Heart left ventricle (tissue), 16 donors: ENCODE results near the gene CCDC30. TPM values are rescaled to one million over a fixed set of nuclear protein-coding genes. Genes with fewer than 3 reads are reported as not detected.

Source experiments
- ATAC-seq, 4 donors: fragments of 200-7000 bp; cut with Tn5 transposase; one replicate each; pipeline ENCODE4 v1.9.1; 2020 to 2022; ENCODE audit warnings: moderate library complexity in 4 of 4, mild to moderate bottlenecking in 3 of 4, moderate number of reproducible peaks in 1 of 4
- DNase-seq, 5 donors: peaks; one replicate each; pipeline ENCODE4 v3.0.0-alpha.2; 2020
- H3K27ac ChIP-seq, 12 donors: fragments of 200-600 bp; sonication (generic) in 4 of 12; one replicate each; pipeline versions ENCODE4 v1.5.0 to v1.8.0; 2016 to 2022; ENCODE audit warnings: mild to moderate bottlenecking in 2 of 12
- H3K27me3 ChIP-seq, 9 donors: fragments of 200-600 bp; sonication (generic) in 2 of 9; one replicate each; pipeline versions ENCODE4 v1.5.1 to v1.8.0; 2016 to 2022; ENCODE audit warnings: mild to moderate bottlenecking in 3 of 9
- H3K36me3 ChIP-seq, 9 donors: fragments of 200-600 bp; sonication (generic) in 2 of 9; one replicate each; pipeline versions ENCODE4 v1.5.0 to v1.8.0; 2018 to 2022; ENCODE audit warnings: mild to moderate bottlenecking in 2 of 9
- H3K4me1 ChIP-seq, 12 donors: fragments of 200-600 bp; sonication (generic) in 4 of 12; one replicate each; pipeline versions ENCODE4 v1.5.0 to v1.8.0; 2016 to 2022; ENCODE audit warnings: mild to moderate bottlenecking in 3 of 12
- H3K4me3 ChIP-seq, 12 donors: fragments of 200-600 bp; sonication (generic) in 4 of 12; one replicate each; pipeline versions ENCODE4 v1.5.0 to v1.8.0; 2017 to 2022; ENCODE audit warnings: mild to moderate bottlenecking in 9 of 12, moderate library complexity in 4 of 12
- H3K9me3 ChIP-seq, 12 donors: fragments of 200-600 bp; sonication (generic) in 4 of 12; one replicate each; pipeline versions ENCODE4 v1.5.0 to v1.8.0; 2016 to 2022; ENCODE audit warnings: mild to moderate bottlenecking in 1 of 12
- CTCF ChIP-seq, 12 donors: fragments of 200-600 bp; sonication (generic) in 4 of 12; IDR thresholded peaks; one replicate each; pipeline versions ENCODE4 v1.5.0 to v1.8.0; 2018 to 2022; ENCODE audit warnings: antibody characterized with exemption in 12 of 12, mild to moderate bottlenecking in 5 of 12
- POLR2A ChIP-seq, 2 donors: fragments of 450-650 bp; IDR thresholded peaks; one replicate each; pipeline ENCODE4 v1.6.1; 2017; ENCODE audit warnings: antibody characterized with exemption in 2 of 2, mild to moderate bottlenecking in 2 of 2, moderate library complexity in 2 of 2
- WGBS, 4 donors: extraction: QIAGEN DNeasy Blood & Tissue Kit in 2 of 4; methylation state at CpG; one replicate each; pipeline versions ENCODE4 v1.1.5 to v1.1.7; 2013 to 2018; 5-methylcytosine and 5-hydroxymethylcytosine counted together
- intact Hi-C, 10 donors: fragments of 100-400 bp; cut with DNase I; formaldehyde crosslinking; loops; one replicate each; pipeline versions ENCODE4 v1.11.1 to v1.14.2; 2022
- polyA plus RNA-seq, 2 donors: library from polyadenylated mRNA; stranded (reverse); fragments of 200-250 nt; gene quantifications; one replicate each; pipeline ENCODE4 v1.2.3, GENCODE V29; 2013
- total RNA-seq, 9 donors: library from RNA; depleted of rRNA in 2 of 9; stranded (reverse); fragments of >200 nt in 2 of 9; fragmentation: NEBNext Ultra II Directional in 3 of 9; extraction: Animal tissue kit (Norgen Biotek cat#: 25700) in 3 of 9; gene quantifications; one replicate each; pipeline versions ENCODE4 v1.1.0 to v1.2.4, GENCODE V29; 2016 to 2023
- donor health status: ischemic (EF 13 %, LVEDD 7.1; RV severe dilation, severe dysfunction).
- donor health status: healthy with polysubstance abuse.
- donor health status: DM: no; HTN: yes; CAD: no.
- donor health status: DM: no; HTN: no; CAD: no.
- donor health status: ischemic (EF 25% LVEDD 6.9; RV normal size, moderate dysfunction).
- donor health status: ischemic (EF 25% LVEDD 5.7; RV mildly dilated, moderate dysfunction).
- donor health status: healthy.
- donor health status: DM: yes; HTN: yes; CAD: no.
- donor health status: ischemic (EF 35%, LVEDD 5.7; RV mildly dilated, moderate dysfunction).
- donor health status: nonischemic (EF 11% LVEDD 7.7; RV severe dilation, severe dysfunction).
- donor health status: DM: yes; HTN: yes; CAD: no.
- donor health status: PGD.
- donor health status: ischemic (EF 29% LVEDD 5.4; RV normal size, mild dysfunction).
- donor health status: nonischemic (EF 23%, LVEDD 6.1; RV moderate dilation, normal function).

The CCDC30 gene
- total and polyA plus RNA-seq, 11 donors, result 0.24 to 3.8 (median 1.6) TPM

GRCh38 chr1:42479621-42480020 is 16.5 kb downstream of the CCDC30 start:
- H3K9me3 ChIP-seq, result no peaks in the 10 kb centered on the region
- peak in 1 of 5 donors; percentile 22 for DNase-seq
- intact Hi-C loops, result no loop called here
- H3K27ac ChIP-seq, result no peak overlapping the region
- H3K27me3 ChIP-seq, result no peaks in the 10 kb centered on the region
- TF ChIP-seq POLR2A (IDR thresholded peaks at IDR 0.05) (no peak), CTCF (IDR thresholded peaks at IDR 0.05) (no peak)
- peak in 1 of 4 donors; percentile 16 for ATAC-seq
- WGBS, 4 donors, result 38 to 69% (median 49%) methylated on average over 4 of the region's 4 CpGs
- peaks cover 0 to 31% (median 5%) of the 10 kb centered on the region in 9 donors for H3K36me3 ChIP-seq
- H3K4me1 ChIP-seq, result peaks cover 0 to 5% (median 0%) of the 10 kb centered on the region in 12 donors
- H3K4me3 ChIP-seq, result no peak overlapping the region

- DNase-seq (no peak), ATAC-seq (no peak)
- Histone ChIP-seq H3K9me3 (no peaks in the 10 kb centered on the region), H3K27me3 (no peaks in the 10 kb centered on the region), H3K4me1 (peaks cover 0 to 5% (median 0%) of the 10 kb centered on the region in 12 donors), H3K4me3 (no peak overlapping the region), H3K27ac (no peak overlapping the region), H3K36me3 (peaks cover 0 to 31% (median 5%) of the 10 kb centered on the region in 9 donors)
- TF ChIP-seq POLR2A (IDR thresholded peaks at IDR 0.05) (no peak), CTCF (IDR thresholded peaks at IDR 0.05) (no peak)
- intact Hi-C loops, result no loop called here
- 97 to 100% (median 97%) methylated on average over 1 of the region's 1 CpG for WGBS, 4 donors
Measured at GRCh38 chr1:42480921-42481320, 17.8 kb downstream of the CCDC30 start.

- H3K27ac ChIP-seq, result no peak overlapping the region
- WGBS, 4 donors, result 86 to 94% (median 90%) methylated on average over 2 of the region's 2 CpGs
- no peak for DNase-seq
- no peak for ATAC-seq
- intact Hi-C loops, result no loop called here
- TF ChIP-seq POLR2A (IDR thresholded peaks at IDR 0.05) (no peak), CTCF (IDR thresholded peaks at IDR 0.05) (no peak)
- H3K36me3 ChIP-seq, result peaks cover 0 to 31% (median 5%) of the 10 kb centered on the region in 9 donors
- no peaks in the 10 kb centered on the region for H3K9me3 ChIP-seq
- no peak overlapping the region for H3K4me3 ChIP-seq
- H3K4me1 ChIP-seq, result peaks cover 0 to 3% (median 0%) of the 10 kb centered on the region in 12 donors
- no peaks in the 10 kb centered on the region for H3K27me3 ChIP-seq
Measured at GRCh38 chr1:42482635-42483153, 19.6 kb downstream of the CCDC30 start.

GRCh38 chr1:42484382-42484781 is 21.3 kb downstream of the CCDC30 start:
- Histone ChIP-seq H3K9me3 (no peaks in the 10 kb centered on the region), H3K36me3 (peaks cover 0 to 31% (median 5%) of the 10 kb centered on the region in 9 donors), H3K4me1 (no peaks in the 10 kb centered on the region), H3K27me3 (no peaks in the 10 kb centered on the region), H3K4me3 (no peak overlapping the region), H3K27ac (peak overlapping the region in 5 of 12 donors; percentile 4 to 48 (median 19))
- WGBS, 4 donors, result 38 to 57% (median 48%) methylated on average over 2 of the region's 2 CpGs
- no peak for TF ChIP-seq CTCF (IDR thresholded peaks at IDR 0.05)
- no peak for TF ChIP-seq POLR2A (IDR thresholded peaks at IDR 0.05)
- no peak for DNase-seq
- peak; percentile 69 to 95 (median 88) for ATAC-seq
- intact Hi-C loops, result no loop called here
